CD4-positive, alpha-beta T cell (primary cell): Measurements from ENCODE around the gene KIF14. TPM values are rescaled to one million over a fixed set of nuclear protein-coding genes. Genes with fewer than 3 reads are reported as not detected.

Experiments
- ATAC-seq: fragments of 200-7000 bp; cut with Tn5 transposase; one replicate; pipeline ENCODE4 v1.10.0; 2022; ENCODE audit warnings: mild to moderate bottlenecking; ENCODE audit not compliant: poor library complexity
- CTCF ChIA-PET: fragments of 350-600 bp; sonication (Branson Sonifier 250); formaldehyde crosslinking; loops from one replicate; lab custom pipeline; 2021; ENCODE audit warnings: antibody characterized with exemption, inconsistent platforms; lab: Charles Lee
- POLR2A ChIA-PET: fragments of 350-600 bp; sonication (Branson Sonifier 250); formaldehyde crosslinking; loops from one replicate; lab custom pipeline; 2021; ENCODE audit warnings: antibody characterized with exemption, inconsistent platforms; lab: Charles Lee
- DNase-seq, 14 experiments: peaks; one replicate each; pipeline ENCODE4 v3.0.0-alpha.2; 2013 to 2020; ENCODE audit warnings: mixed read lengths in 2 of 14
- H3K27ac ChIP-seq, 2 donors: one replicate each; pipeline versions ENCODE4 v1.5.1 to v1.7.0; 2013; ENCODE audit warnings: low read length in 2 of 2, low read depth in 1 of 2, mild to moderate bottlenecking in 1 of 2
- H3K27me3 ChIP-seq, 2 experiments: 1 replicate in 1 of 2; 2 replicates in 1 of 2; pipeline versions ENCODE4 v1.6.1 to v1.7.0; 2013; ENCODE audit warnings: low read length in 2 of 2, control low read depth in 1 of 2, mild to moderate bottlenecking in 1 of 2, moderate library complexity in 1 of 2; ENCODE audit not compliant: insufficient read depth in 2 of 2, control insufficient read depth in 1 of 2
- H3K36me3 ChIP-seq: one replicate; pipeline ENCODE4 v1.6.1; 2013; ENCODE audit warnings: low read length, control low read depth; ENCODE audit not compliant: insufficient read depth
- H3K4me1 ChIP-seq: one replicate; pipeline ENCODE4 v1.6.1; 2013; ENCODE audit warnings: low read length, control low read depth; ENCODE audit not compliant: insufficient read depth
- H3K4me3 ChIP-seq: one replicate; pipeline ENCODE4 v1.5.1; 2013; ENCODE audit warnings: mild to moderate bottlenecking, low read length, moderate library complexity
- H3K9me3 ChIP-seq, 2 experiments: 1 replicate in 1 of 2; 2 replicates in 1 of 2; pipeline versions ENCODE4 v1.6.1 to v1.7.0; 2013; ENCODE audit warnings: low read length in 2 of 2, mild to moderate bottlenecking in 2 of 2, control low read depth in 1 of 2, moderate library complexity in 1 of 2; ENCODE audit not compliant: control insufficient read depth in 1 of 2, insufficient read depth in 1 of 2
- H3K27ac Mint-ChIP-seq: one replicate; pipeline ENCODE4 v1.8.0; 2020; ENCODE audit warnings: mixed read lengths
- H3K27me3 Mint-ChIP-seq: one replicate; pipeline ENCODE4 v1.8.0; 2021; ENCODE audit warnings: mixed read lengths
- H3K36me3 Mint-ChIP-seq: one replicate; pipeline ENCODE4 v1.8.0; 2021; ENCODE audit warnings: low read depth, mixed read lengths
- H3K4me1 Mint-ChIP-seq: one replicate; pipeline ENCODE4 v1.8.0; 2021; ENCODE audit warnings: low read depth, mixed read lengths
- H3K4me3 Mint-ChIP-seq: one replicate; pipeline ENCODE4 v1.8.0; 2020; ENCODE audit warnings: mild to moderate bottlenecking, mixed read lengths
- H3K9me3 Mint-ChIP-seq: one replicate; pipeline ENCODE4 v1.8.0; 2020; ENCODE audit warnings: mixed read lengths
- CTCF ChIP-seq: fragments of 200-600 bp; IDR thresholded peaks from one replicate; pipeline ENCODE4 v1.8.0; 2022; ENCODE audit warnings: antibody characterized with exemption, mild to moderate bottlenecking
- intact Hi-C, 2 experiments: fragments of 100-400 bp; cut with DNase I in 1 of 2; cut with micrococcal nuclease in 1 of 2; formaldehyde crosslinking; loops; one replicate each; pipeline versions ENCODE4 v1.15.1 to v1.9.0; 2023 to 2025; cut with DNase I, micrococcal nuclease
- total RNA-seq, 174 experiments: library from RNA in 2 of 174; stranded (reverse) in 2 of 174; gene quantifications; one replicate each; pipeline ENCODE4 v1.2.3 and lab custom pipeline; 2021 to 2026

KIF14 gene
- total RNA-seq, 2 experiments from 2014 or later = 0.11 TPM

GRCh38 chr1:200512191-200512590 lies 108.4 kb downstream of the KIF14 start:
- POLR2A ChIA-PET = no interaction called here
- DNase-seq (no peak), ATAC-seq (no peak)
- H3K9me3 ChIP-seq = no peaks in the 10 kb centered on the region
- H3K4me1 ChIP-seq = no peaks in the 10 kb centered on the region
- CTCF ChIA-PET = no interaction called here
- H3K36me3 Mint-ChIP-seq = no peaks in the 10 kb centered on the region
- no peak for TF ChIP-seq CTCF
- no peaks in the 10 kb centered on the region for H3K4me1 Mint-ChIP-seq
- H3K36me3 ChIP-seq = no peaks in the 10 kb centered on the region
- intact Hi-C loops = loop anchor here in 1 of 2 experiments (10.0 kb wide), 1 partner anchor 1757 kb away; no protein-coding TSS in a partner anchor
- no peaks in the 10 kb centered on the region for H3K27me3 ChIP-seq
- no peaks in the 10 kb centered on the region for H3K9me3 Mint-ChIP-seq
- no peak overlapping the region for H3K27ac Mint-ChIP-seq
- no peak overlapping the region for H3K4me3 Mint-ChIP-seq
- no peak overlapping the region for H3K27ac ChIP-seq
- H3K27me3 Mint-ChIP-seq = peaks cover 4% of the 10 kb centered on the region
- no peak overlapping the region for H3K4me3 ChIP-seq

- no peak overlapping the region for H3K27ac ChIP-seq
- no peaks in the 10 kb centered on the region for H3K9me3 ChIP-seq
- peak; percentile 26 to 82 (median 52) for DNase-seq
- Mint-ChIP-seq H3K27ac (no peak overlapping the region), H3K4me1 (no peaks in the 10 kb centered on the region), H3K9me3 (no peaks in the 10 kb centered on the region), H3K36me3 (no peaks in the 10 kb centered on the region), H3K27me3 (peaks cover 4% of the 10 kb centered on the region), H3K4me3 (no peak overlapping the region)
- H3K36me3 ChIP-seq = no peaks in the 10 kb centered on the region
- H3K4me3 ChIP-seq = no peak overlapping the region
- ATAC-seq = peak; percentile 79
- ChIA-PET POLR2A (no interaction called here), CTCF (interaction anchor here (1.1 kb wide), 1 partner anchor 412 kb away, joined by 3 read pairs; no protein-coding TSS in a partner anchor)
- H3K27me3 ChIP-seq = no peaks in the 10 kb centered on the region
- intact Hi-C loops = loop anchor here (1.0 to 10.0 kb wide), 4 partner anchors 371 to 1755 kb away; no protein-coding TSS in a partner anchor
- no peaks in the 10 kb centered on the region for H3K4me1 ChIP-seq
- peak; percentile 99 for TF ChIP-seq CTCF
These were observed 110.3 kb downstream of the KIF14 start for GRCh38 chr1:200510228-200510623.

- Histone ChIP-seq H3K4me3 (no peak overlapping the region), H3K9me3 (no peaks in the 10 kb centered on the region), H3K27ac (no peak overlapping the region), H3K4me1 (no peaks in the 10 kb centered on the region), H3K27me3 (no peaks in the 10 kb centered on the region), H3K36me3 (no peaks in the 10 kb centered on the region)
- H3K4me1 Mint-ChIP-seq = no peaks in the 10 kb centered on the region
- H3K36me3 Mint-ChIP-seq = no peaks in the 10 kb centered on the region
- no peak for ATAC-seq
- H3K27me3 Mint-ChIP-seq = peaks cover 4% of the 10 kb centered on the region
- no peak overlapping the region for H3K27ac Mint-ChIP-seq
- TF ChIP-seq CTCF = no peak
- no peak overlapping the region for H3K4me3 Mint-ChIP-seq
- no peak for DNase-seq
- ChIA-PET CTCF (no interaction called here), POLR2A (no interaction called here)
- no peaks in the 10 kb centered on the region for H3K9me3 Mint-ChIP-seq
- intact Hi-C loops = loop anchor here in 1 of 2 experiments (5.0 kb wide), 1 partner anchor 224 kb away; no protein-coding TSS in a partner anchor
These were observed 114.1 kb downstream of the KIF14 start for GRCh38 chr1:200506471-200506870.
